Endodermal cell (in vitro differentiated cells): ENCODE results near the gene ATP6V0D1. TPM values are rescaled to one million over a fixed set of nuclear protein-coding genes. Genes with fewer than 3 reads are reported as not detected.

Source experiments
- DNase-seq: peaks from one replicate; pipeline ENCODE4 v3.0.0-alpha.2; 2017
- H3K27ac ChIP-seq: 2 replicates; pipeline ENCODE4 v1.5.1; 2013; ENCODE audit warnings: mild to moderate bottlenecking, low read depth, low read length, moderate library complexity
- H3K27me3 ChIP-seq: 2 replicates; pipeline ENCODE4 v1.6.1; 2013; ENCODE audit warnings: mild to moderate bottlenecking, low read length, moderate library complexity; ENCODE audit not compliant: insufficient read depth, control insufficient read depth, poor library complexity, severe bottlenecking
- H3K36me3 ChIP-seq: 2 replicates; pipeline ENCODE4 v1.7.0; 2013; ENCODE audit warnings: mild to moderate bottlenecking, low read length, moderate library complexity; ENCODE audit not compliant: control insufficient read depth, insufficient read depth
- H3K4me1 ChIP-seq: one replicate; pipeline ENCODE4 v1.7.0; 2013; ENCODE audit warnings: low read length; ENCODE audit not compliant: control insufficient read depth, insufficient read depth
- H3K4me3 ChIP-seq: 2 replicates; pipeline ENCODE4 v1.5.1; 2013; ENCODE audit warnings: mild to moderate bottlenecking, low read length, moderate library complexity
- H3K9ac ChIP-seq: 2 replicates; pipeline ENCODE4 v1.6.1; 2013; ENCODE audit warnings: mild to moderate bottlenecking, low read length, moderate library complexity; ENCODE audit not compliant: poor library complexity, severe bottlenecking; ENCODE audit errors: extremely low read depth
- H3K9me3 ChIP-seq: 2 replicates; pipeline ENCODE4 v1.6.1; 2013; ENCODE audit warnings: mild to moderate bottlenecking, low read length, moderate library complexity; ENCODE audit not compliant: control insufficient read depth
- H3K27ac Mint-ChIP-seq: 2 replicates; pipeline ENCODE4 v1.8.0; 2020; ENCODE audit warnings: mixed read lengths
- H3K27me3 Mint-ChIP-seq: 2 replicates; pipeline ENCODE4 v1.8.0; 2021; ENCODE audit warnings: mild to moderate bottlenecking, mixed read lengths; ENCODE audit not compliant: insufficient read depth
- H3K36me3 Mint-ChIP-seq: 2 replicates; pipeline ENCODE4 v1.8.0; 2020; ENCODE audit warnings: low read depth, mixed read lengths
- H3K4me1 Mint-ChIP-seq: 2 replicates; pipeline ENCODE4 v1.8.0; 2020; ENCODE audit warnings: mixed read lengths
- H3K4me3 Mint-ChIP-seq: 2 replicates; pipeline ENCODE4 v1.8.0; 2020; ENCODE audit warnings: mild to moderate bottlenecking, moderate library complexity, mixed read lengths
- H3K9me3 Mint-ChIP-seq: 2 replicates; pipeline ENCODE4 v1.8.0; 2020; ENCODE audit warnings: mild to moderate bottlenecking, mixed read lengths
- WGBS, 2 experiments: methylation state at CpG; one replicate each; pipeline versions ENCODE4 v1.1.5 to v1.1.7; 2013; ENCODE audit warnings: missing lambda C conversion rate in 2 of 2, mixed read lengths in 1 of 2; ENCODE audit not compliant: insufficient coverage in 1 of 2, insufficient read length in 1 of 2; 5-methylcytosine and 5-hydroxymethylcytosine counted together
- total RNA-seq, 2 donors: library from RNA; stranded (reverse); fragmentation: NEBNext Ultra II Directional in 1 of 2; extraction: Animal tissue kit (Norgen Biotek cat#: 25700) in 1 of 2; gene quantifications; 2 replicates in 1 of 2; 3 replicates in 1 of 2; pipeline ENCODE4 v1.2.1, GENCODE V29; 2021
- TF ChIP-seq, protein P1 (sequence below): fragments of 200-600 bp; sonication (generic); conservative IDR thresholded peaks from 2 replicates; pipeline ENCODE4 v1.5.0; 2021; ENCODE audit warnings: antibody characterized with exemption, mild to moderate bottlenecking

The ATP6V0D1 gene
- total RNA-seq, 2 donors from 2014 or later: 56.0 to 58.3 TPM

DNA sequence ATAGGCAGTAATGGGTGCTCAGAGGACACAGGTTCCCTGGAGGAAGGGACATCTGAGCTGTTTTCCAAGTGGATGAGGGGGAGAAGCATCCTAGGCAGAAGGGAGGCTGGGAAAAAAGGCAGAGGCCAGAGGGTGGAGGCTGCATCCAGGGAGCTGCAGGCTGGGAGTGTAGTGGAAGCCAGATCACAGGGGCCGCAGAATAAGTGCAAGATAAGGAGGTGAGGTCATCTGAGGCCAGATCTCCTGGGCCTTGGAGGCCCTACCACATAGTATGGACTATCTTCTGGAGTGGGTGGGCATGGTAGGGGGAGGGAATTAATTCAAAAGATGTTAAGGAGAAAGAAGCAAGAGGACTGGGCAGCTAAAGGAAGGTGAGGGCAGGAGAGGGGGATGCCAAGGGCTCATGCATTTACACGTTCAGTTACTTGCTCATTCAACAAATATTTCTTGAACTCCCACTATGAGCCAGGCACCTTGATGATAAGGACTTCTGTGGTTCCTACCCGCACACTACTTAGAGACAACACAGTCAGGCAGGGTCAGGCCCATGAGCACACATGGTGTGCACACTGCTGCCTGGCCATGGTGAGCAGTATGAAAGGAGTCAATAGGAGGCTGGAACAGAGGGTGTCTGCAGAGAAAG lies 45.3 kb upstream of the ATP6V0D1 start:
- Histone ChIP-seq H3K9ac (no peak overlapping the region), H3K36me3 (no peaks in the 10 kb centered on the region), H3K4me1 (peaks cover 7% of the 10 kb centered on the region), H3K4me3 (no peak overlapping the region), H3K9me3 (no peaks in the 10 kb centered on the region), H3K27ac (no peak overlapping the region), H3K27me3 (peaks cover 21% of the 10 kb centered on the region)
- Mint-ChIP-seq H3K4me3 (no peak overlapping the region), H3K4me1 (peaks cover 20% of the 10 kb centered on the region), H3K27ac (no peak overlapping the region), H3K9me3 (no peaks in the 10 kb centered on the region), H3K36me3 (no peaks in the 10 kb centered on the region), H3K27me3 (peaks cover 73% of the 10 kb centered on the region)
- WGBS, 2 experiments: 86 to 87% methylated on average over 2 to 3 of the region's 3 CpGs
- no peak for DNase-seq
- TF ChIP-seq, protein P1, sequence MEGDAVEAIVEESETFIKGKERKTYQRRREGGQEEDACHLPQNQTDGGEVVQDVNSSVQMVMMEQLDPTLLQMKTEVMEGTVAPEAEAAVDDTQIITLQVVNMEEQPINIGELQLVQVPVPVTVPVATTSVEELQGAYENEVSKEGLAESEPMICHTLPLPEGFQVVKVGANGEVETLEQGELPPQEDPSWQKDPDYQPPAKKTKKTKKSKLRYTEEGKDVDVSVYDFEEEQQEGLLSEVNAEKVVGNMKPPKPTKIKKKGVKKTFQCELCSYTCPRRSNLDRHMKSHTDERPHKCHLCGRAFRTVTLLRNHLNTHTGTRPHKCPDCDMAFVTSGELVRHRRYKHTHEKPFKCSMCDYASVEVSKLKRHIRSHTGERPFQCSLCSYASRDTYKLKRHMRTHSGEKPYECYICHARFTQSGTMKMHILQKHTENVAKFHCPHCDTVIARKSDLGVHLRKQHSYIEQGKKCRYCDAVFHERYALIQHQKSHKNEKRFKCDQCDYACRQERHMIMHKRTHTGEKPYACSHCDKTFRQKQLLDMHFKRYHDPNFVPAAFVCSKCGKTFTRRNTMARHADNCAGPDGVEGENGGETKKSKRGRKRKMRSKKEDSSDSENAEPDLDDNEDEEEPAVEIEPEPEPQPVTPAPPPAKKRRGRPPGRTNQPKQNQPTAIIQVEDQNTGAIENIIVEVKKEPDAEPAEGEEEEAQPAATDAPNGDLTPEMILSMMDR: no peak

DNA sequence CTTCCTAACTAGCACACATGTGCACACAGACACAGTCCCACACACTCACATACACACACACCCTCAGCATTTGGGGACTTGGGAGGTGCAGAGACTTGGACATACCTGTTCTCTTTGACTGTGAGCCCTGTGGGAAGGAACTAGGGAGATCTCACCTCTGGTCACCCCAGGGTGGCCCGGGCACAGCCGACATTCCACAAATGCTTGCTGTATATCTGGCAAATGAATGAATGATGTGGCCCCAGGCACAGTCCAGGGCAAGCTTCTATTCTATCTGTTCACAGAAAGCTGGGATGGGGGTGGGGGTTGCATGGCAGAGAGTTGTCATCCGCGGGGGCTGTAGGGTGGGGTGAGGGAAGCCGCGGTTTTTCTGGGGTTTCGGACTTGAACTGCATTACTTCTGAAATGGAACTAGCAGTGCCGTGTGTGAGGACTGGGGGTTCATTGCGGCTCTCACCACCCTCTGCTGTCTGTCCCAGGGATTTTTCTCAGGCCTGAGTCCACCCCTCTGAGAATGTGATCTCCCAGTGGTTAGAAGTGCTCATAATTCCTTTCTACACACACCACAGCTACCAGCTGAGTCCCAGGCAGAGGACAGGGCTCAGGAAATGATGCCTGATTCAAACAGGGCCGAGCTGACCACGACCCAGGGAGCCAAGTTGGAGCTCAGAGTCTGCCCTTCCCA lies 44.4 kb upstream of the ATP6V0D1 start:
- Histone ChIP-seq H3K4me1 (peaks cover 7% of the 10 kb centered on the region), H3K27ac (no peak overlapping the region), H3K9ac (no peak overlapping the region), H3K36me3 (no peaks in the 10 kb centered on the region), H3K27me3 (peaks cover 12% of the 10 kb centered on the region), H3K9me3 (no peaks in the 10 kb centered on the region), H3K4me3 (no peak overlapping the region)
- no peak for DNase-seq
- no peak overlapping the region for H3K4me3 Mint-ChIP-seq
- H3K4me1 Mint-ChIP-seq: peaks cover 20% of the 10 kb centered on the region
- TF ChIP-seq, protein P1: peak; percentile 34
- 70 to 71% methylated on average over 8 to 11 of the region's 11 CpGs for WGBS, 2 experiments
- H3K27ac Mint-ChIP-seq: no peak overlapping the region
- no peaks in the 10 kb centered on the region for H3K36me3 Mint-ChIP-seq
- peaks cover 68% of the 10 kb centered on the region for H3K27me3 Mint-ChIP-seq
- H3K9me3 Mint-ChIP-seq: no peaks in the 10 kb centered on the region

DNA sequence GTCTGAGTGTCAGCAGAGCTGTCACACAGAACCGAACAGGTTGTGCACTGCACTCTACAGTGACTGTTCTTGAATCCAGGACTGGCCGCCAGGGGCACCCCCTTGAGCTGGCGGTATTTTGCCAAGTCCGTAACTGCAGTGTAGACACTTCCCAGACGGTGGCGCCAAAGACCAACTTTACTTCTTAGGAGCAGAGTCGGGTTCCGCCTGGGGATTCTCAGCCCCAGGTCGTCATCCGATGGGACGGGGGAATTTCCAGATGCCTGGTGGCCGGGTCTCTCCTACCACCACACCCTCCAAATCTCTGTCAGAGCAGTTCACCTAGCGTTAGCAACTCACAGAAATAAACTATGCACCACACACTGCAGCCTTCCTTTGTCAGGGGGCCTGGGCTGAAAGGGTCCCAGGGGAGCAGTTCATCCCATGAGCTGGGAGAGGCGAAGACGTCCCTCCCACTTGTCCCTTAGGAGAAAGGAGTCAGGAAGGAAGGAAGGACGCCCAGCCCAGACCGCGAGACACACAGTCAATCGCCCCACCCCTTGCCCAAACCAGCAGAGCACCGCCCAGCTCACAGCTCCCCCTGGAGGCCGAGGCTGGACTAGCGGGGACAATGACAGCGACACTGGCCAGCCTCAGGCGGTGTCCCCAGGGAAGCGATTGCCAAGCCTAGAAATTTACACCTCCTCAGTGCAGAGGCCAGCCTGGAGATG lies 40.3 kb upstream of the ATP6V0D1 start:
- 2 to 9% methylated on average over 7 to 24 of the region's 25 CpGs for WGBS, 2 experiments
- no peaks in the 10 kb centered on the region for H3K4me1 ChIP-seq
- peak overlapping the region; percentile 79 for H3K4me3 ChIP-seq
- Mint-ChIP-seq H3K27me3 (peaks cover 59% of the 10 kb centered on the region), H3K27ac (peak overlapping the region; percentile 99), H3K36me3 (no peaks in the 10 kb centered on the region), H3K9me3 (no peaks in the 10 kb centered on the region), H3K4me1 (peaks cover 8% of the 10 kb centered on the region), H3K4me3 (peak overlapping the region; percentile 70)
- peak overlapping the region; percentile 94 for H3K27ac ChIP-seq
- H3K36me3 ChIP-seq: no peaks in the 10 kb centered on the region
- TF ChIP-seq, protein P1: peak; percentile 77
- peak; percentile 99 for DNase-seq
- peak overlapping the region; percentile 58 for H3K9ac ChIP-seq
- peaks cover 6% of the 10 kb centered on the region for H3K27me3 ChIP-seq
- H3K9me3 ChIP-seq: no peaks in the 10 kb centered on the region
